ENCODE results near the gene PITX1. TPM values are rescaled to one million over a fixed set of nuclear protein-coding genes. Genes with fewer than 3 reads are reported as not detected.

Gene PITX1
- total and polyA plus RNA-seq, 2 donors (not counting 3 experiments of a cell fraction or from before 2014, with no cell fraction given) = 0.48 to 6.0 TPM

GRCh38 chr5:134993161-134993560 is 40.9 kb downstream of the PITX1 start:
- BruUV-seq (replicated peaks) = no TSS peak
- Histone ChIP-seq H3K4me1 (ENCODE audit: control insufficient read depth, extremely low read depth, insufficient read depth, low read length) (no peaks in the 10 kb centered on the region), H3K4me3 (replicated peaks in 1 of 3; ENCODE audit: insufficient read depth in 1 of 3, low read depth in 1 of 3, low read length in 3 of 3) (no peak overlapping the region), H3K36me3 (ENCODE audit: control insufficient read depth in 2 of 2, extremely low read depth in 1 of 2, insufficient read depth in 2 of 2, low read length in 2 of 2) (no peaks in the 10 kb centered on the region), H3K27ac (ENCODE audit: insufficient read depth, low read depth, low read length) (no peak overlapping the region), H3K4me2 (ENCODE audit: insufficient read depth, low read length) (no peak overlapping the region), H4K20me1 (replicated peaks; ENCODE audit: control insufficient read depth, extremely low read depth, insufficient read depth, low read length) (no peaks in the 10 kb centered on the region), H3K79me2 (ENCODE audit: control insufficient read depth, insufficient read depth, low read length) (no peaks in the 10 kb centered on the region), H3K9ac (replicated peaks; ENCODE audit: extremely low read depth, insufficient read depth, low read length) (no peak overlapping the region), H3K9me1 (replicated peaks; ENCODE audit: control insufficient read depth, extremely low read depth, insufficient read depth, low read length) (no peaks in the 10 kb centered on the region), H3K27me3 (ENCODE audit: control insufficient read depth in 2 of 2, insufficient read depth in 2 of 2, low read length in 2 of 2) (peaks cover 3 to 6% of the 10 kb centered on the region in 2 experiments), H3K9me3 (replicated peaks; ENCODE audit: control insufficient read depth, insufficient read depth, low read length) (no peaks in the 10 kb centered on the region), H2AFZ (ENCODE audit: low read depth, low read length) (no peak overlapping the region)
- ChIA-PET POLR2A (no interaction called here), CTCF (no interaction called here)
- TF ChIP-seq JUN (IDR thresholded peaks at IDR 0.05; ENCODE audit: borderline replicate concordance, insufficient read depth, insufficient read length, low read depth) = no peak
- no peak for TF ChIP-seq CTCF (IDR thresholded peaks at IDR 0.05; ENCODE audit: extremely low read depth in 1 of 2, insufficient read depth in 1 of 2, low read depth in 1 of 2, low read length in 2 of 2)
- no peak for TF ChIP-seq GATA2 (IDR thresholded peaks at IDR 0.05; ENCODE audit: insufficient read depth, insufficient read length, low read depth, low read length)
- TF ChIP-seq MYC (IDR thresholded peaks at IDR 0.05; ENCODE audit: low read depth, low read length) = no peak
- no peak for TF ChIP-seq EZH2 (IDR thresholded peaks at IDR 0.05; ENCODE audit: borderline replicate concordance, low read depth, low read length, severe bottlenecking)
- intact Hi-C loops (cut with micrococcal nuclease) (no loop called here), dilution Hi-C loops (cut with MboI; ENCODE audit: extremely low pct_ligation_motif_present, low sequenced_read_pairs) (no loop called here)
- no peak for DNase-seq (ENCODE audit: low read depth, low spot score)
- FAIRE-seq = no peak

- Histone ChIP-seq H3K9me3 (replicated peaks; ENCODE audit: control insufficient read depth, insufficient read depth, low read length) (no peaks in the 10 kb centered on the region), H3K79me2 (ENCODE audit: control insufficient read depth, insufficient read depth, low read length) (no peaks in the 10 kb centered on the region), H2AFZ (ENCODE audit: low read depth, low read length) (no peak overlapping the region), H3K36me3 (ENCODE audit: control insufficient read depth in 2 of 2, extremely low read depth in 1 of 2, insufficient read depth in 2 of 2, low read length in 2 of 2) (no peaks in the 10 kb centered on the region), H3K27ac (ENCODE audit: insufficient read depth, low read depth, low read length) (no peak overlapping the region), H3K9me1 (replicated peaks; ENCODE audit: control insufficient read depth, extremely low read depth, insufficient read depth, low read length) (no peaks in the 10 kb centered on the region), H3K4me2 (ENCODE audit: insufficient read depth, low read length) (no peak overlapping the region), H3K9ac (replicated peaks; ENCODE audit: extremely low read depth, insufficient read depth, low read length) (no peak overlapping the region), H3K4me3 (replicated peaks in 1 of 3; ENCODE audit: insufficient read depth in 1 of 3, low read depth in 1 of 3, low read length in 3 of 3) (no peak overlapping the region), H3K4me1 (ENCODE audit: control insufficient read depth, extremely low read depth, insufficient read depth, low read length) (no peaks in the 10 kb centered on the region), H3K27me3 (ENCODE audit: control insufficient read depth in 2 of 2, insufficient read depth in 2 of 2, low read length in 2 of 2) (peaks cover 3 to 6% of the 10 kb centered on the region in 2 experiments), H4K20me1 (replicated peaks; ENCODE audit: control insufficient read depth, extremely low read depth, insufficient read depth, low read length) (no peaks in the 10 kb centered on the region)
- TF ChIP-seq FOS (IDR thresholded peaks at IDR 0.05; ENCODE audit: borderline replicate concordance, insufficient read depth, low read length) = no peak
- no peak for TF ChIP-seq MAX (IDR thresholded peaks at IDR 0.05; ENCODE audit: insufficient read depth, insufficient read length)
- no peak for TF ChIP-seq POLR2A (IDR thresholded peaks at IDR 0.05; ENCODE audit: low read depth, low read length)
- TF ChIP-seq GATA2 (IDR thresholded peaks at IDR 0.05; ENCODE audit: insufficient read depth, insufficient read length, low read depth, low read length) = no peak
- TF ChIP-seq POLR2AphosphoS5 (IDR thresholded peaks at IDR 0.05; ENCODE audit: insufficient read depth, low read depth, low read length) = no peak
- TF ChIP-seq CTCF (IDR thresholded peaks at IDR 0.05; ENCODE audit: extremely low read depth in 1 of 2, insufficient read depth in 1 of 2, low read depth in 1 of 2, low read length in 2 of 2) = no peak
- TF ChIP-seq EZH2 (IDR thresholded peaks at IDR 0.05; ENCODE audit: borderline replicate concordance, low read depth, low read length, severe bottlenecking) = no peak
- TF ChIP-seq JUN (IDR thresholded peaks at IDR 0.05; ENCODE audit: borderline replicate concordance, insufficient read depth, insufficient read length, low read depth) = no peak
- TF ChIP-seq MYC (IDR thresholded peaks at IDR 0.05; ENCODE audit: low read depth, low read length) = no peak
- FAIRE-seq (no peak), DNase-seq (ENCODE audit: low read depth, low spot score) (no peak)
- POLR2A ChIA-PET = no interaction called here
- intact Hi-C loops (cut with micrococcal nuclease) (no loop called here), dilution Hi-C loops (cut with MboI; ENCODE audit: extremely low pct_ligation_motif_present, low sequenced_read_pairs) (no loop called here)
- BruUV-seq (replicated peaks) = no TSS peak
- CTCF ChIA-PET = no interaction called here
Measured at GRCh38 chr5:134992148-134992547, 41.9 kb downstream of the PITX1 start.
